Neural cell (in vitro differentiated cells): ENCODE results near the gene CLDN17. TPM values are rescaled to one million over a fixed set of nuclear protein-coding genes. Genes with fewer than 3 reads are reported as not detected.

ENCODE experiments used
- H2AFZ ChIP-seq: fragments of 200-600, 300-800 bp; sonication (generic), shearing (Covaris generic); 2 replicates; pipeline ENCODE4 v1.6.0; 2014; ENCODE audit warnings: low read depth, mild to moderate bottlenecking, antibody characterized with exemption, low read length, moderate library complexity
- H3F3A ChIP-seq: fragments of 200-600 bp; shearing (Covaris generic); 2 replicates; pipeline ENCODE4 v1.6.1; 2016; ENCODE audit warnings: mild to moderate bottlenecking, moderate library complexity, mixed read lengths, antibody characterized with exemption, low read length; ENCODE audit not compliant: insufficient read depth, poor library complexity, severe bottlenecking
- H3K27ac ChIP-seq: fragments of 200-600, 300-800 bp; sonication (generic), shearing (Covaris generic); 2 replicates; pipeline ENCODE4 v1.5.1; 2014; ENCODE audit warnings: mild to moderate bottlenecking, low read length, moderate library complexity
- H3K27me3 ChIP-seq: fragments of 300-800, 200-600 bp; sonication (generic), shearing (Covaris generic); 2 replicates; pipeline ENCODE4 v1.6.0; 2014; ENCODE audit warnings: mild to moderate bottlenecking, low read depth, low read length, moderate library complexity; ENCODE audit not compliant: insufficient read depth
- H3K36me3 ChIP-seq: fragments of 300-800, 200-600 bp; sonication (generic), shearing (Covaris generic); 2 replicates; pipeline ENCODE4 v1.5.1; 2014; ENCODE audit warnings: mild to moderate bottlenecking, antibody characterized with exemption, low read length, moderate library complexity; ENCODE audit not compliant: insufficient read depth
- H3K4me2 ChIP-seq: fragments of 300-800, 200-600 bp; sonication (generic), shearing (Covaris generic); 2 replicates; pipeline ENCODE4 v1.6.0; 2014; ENCODE audit warnings: mild to moderate bottlenecking, low read length
- H3K4me3 ChIP-seq: fragments of 300-800, 200-600 bp; sonication (generic), shearing (Covaris generic); 2 replicates; pipeline ENCODE4 v1.5.1; 2014; ENCODE audit warnings: mild to moderate bottlenecking, low read length, moderate library complexity
- H3K79me2 ChIP-seq: fragments of 200-600 bp; shearing (Covaris generic); replicated peaks from 2 replicates; pipeline ENCODE4 v1.6.0; 2014; ENCODE audit warnings: mild to moderate bottlenecking, low read length, moderate library complexity; ENCODE audit not compliant: insufficient read depth
- H3K9ac ChIP-seq: fragments of 300-800, 200-600 bp; sonication (generic), shearing (Covaris generic); 2 replicates; pipeline ENCODE4 v1.6.1; 2016; ENCODE audit warnings: mild to moderate bottlenecking, low read length, mixed read lengths
- H3K9me2 ChIP-seq: fragments of 200-600 bp; shearing (Covaris generic); 2 replicates; pipeline ENCODE4 v1.6.1; 2016; ENCODE audit warnings: mild to moderate bottlenecking, low read length, mixed read lengths; ENCODE audit not compliant: insufficient read depth
- H3K9me3 ChIP-seq: fragments of 200-600, 300-800 bp; sonication (generic), shearing (Covaris generic); 2 replicates; pipeline ENCODE4 v1.6.1; 2016; ENCODE audit warnings: mild to moderate bottlenecking, mixed run types, low read length, moderate library complexity, mixed read lengths
- H4K20me1 ChIP-seq: fragments of 200-600 bp; shearing (Covaris generic); 2 replicates; pipeline ENCODE4 v1.6.1; 2016; ENCODE audit warnings: mild to moderate bottlenecking, mixed run types; ENCODE audit not compliant: insufficient read depth
- CTCF ChIP-seq: fragments of 450-650 bp; IDR thresholded peaks from 2 replicates; pipeline ENCODE4 v1.5.1; 2014; ENCODE audit warnings: antibody characterized with exemption, mild to moderate bottlenecking, moderate library complexity; ENCODE audit not compliant: poor library complexity, severe bottlenecking
- EP300 ChIP-seq: fragments of 450-650 bp; conservative IDR thresholded peaks from 2 replicates; pipeline ENCODE4 v1.6.1; 2014; ENCODE audit warnings: antibody characterized with exemption, mild to moderate bottlenecking, moderate library complexity; ENCODE audit not compliant: poor library complexity, severe bottlenecking
- EZH2 ChIP-seq: fragments of 200-600, 300-800 bp; shearing (Covaris generic), sonication (generic); IDR thresholded peaks from 2 replicates; pipeline ENCODE4 v1.6.1; 2014; ENCODE audit warnings: antibody characterized with exemption, low read length, borderline replicate concordance, mild to moderate bottlenecking; ENCODE audit not compliant: insufficient read depth, poor library complexity, severe bottlenecking
- MXI1 ChIP-seq: fragments of 450-650 bp; conservative IDR thresholded peaks from 2 replicates; pipeline ENCODE4 v1.6.1; 2014; ENCODE audit warnings: antibody characterized with exemption, mild to moderate bottlenecking; ENCODE audit not compliant: poor library complexity, severe bottlenecking
- POLR2AphosphoS5 ChIP-seq: IDR thresholded peaks from 2 replicates; pipeline ENCODE4 v1.6.1; 2012
- RAD21 ChIP-seq: fragments of 450-650 bp; conservative IDR thresholded peaks from 2 replicates; pipeline ENCODE4 v1.6.1; 2014; ENCODE audit warnings: antibody characterized with exemption, mild to moderate bottlenecking, moderate library complexity
- REST ChIP-seq: IDR thresholded peaks from 2 replicates; pipeline ENCODE4 v1.6.1; 2012; ENCODE audit warnings: borderline replicate concordance
- SMC3 ChIP-seq: fragments of 450-650 bp; conservative IDR thresholded peaks from 2 replicates; pipeline ENCODE4 v1.6.1; 2014; ENCODE audit warnings: antibody characterized with exemption, mild to moderate bottlenecking, moderate library complexity; ENCODE audit not compliant: poor library complexity
- TAF1 ChIP-seq: IDR thresholded peaks from 2 replicates; pipeline ENCODE4 v1.6.1; 2012; ENCODE audit warnings: low read depth
- polyA plus RNA-seq: library from polyadenylated mRNA; depleted of rRNA; stranded (reverse); fragments of >200 nt; gene quantifications from 2 replicates; pipeline ENCODE4 v1.2.3, GENCODE V29; 2014

The CLDN17 gene
- polyA plus RNA-seq, 1 donor from 2014 or later = not detected

GRCh38 chr21:30193201-30193600 is 26.6 kb upstream of the CLDN17 start:
- H4K20me1 ChIP-seq = no peaks in the 10 kb centered on the region
- H3K27ac ChIP-seq = no peak overlapping the region
- no peaks in the 10 kb centered on the region for H3K9me2 ChIP-seq
- no peak overlapping the region for H3K4me2 ChIP-seq
- no peak overlapping the region for H3K4me3 ChIP-seq
- H3K27me3 ChIP-seq = no peaks in the 10 kb centered on the region
- no peaks in the 10 kb centered on the region for H3K79me2 ChIP-seq
- no peak overlapping the region for H2AFZ ChIP-seq
- H3K36me3 ChIP-seq = no peaks in the 10 kb centered on the region
- no peak for TF ChIP-seq MXI1
- no peak for TF ChIP-seq TAF1
- TF ChIP-seq POLR2AphosphoS5 = no peak
- TF ChIP-seq RAD21 = no peak
- TF ChIP-seq SMC3 = no peak
- no peak for TF ChIP-seq REST
- no peak for TF ChIP-seq EZH2
- no peak for TF ChIP-seq EP300
- no peak for TF ChIP-seq CTCF
- no peaks in the 10 kb centered on the region for H3F3A ChIP-seq
- H3K9me3 ChIP-seq = no peaks in the 10 kb centered on the region
- no peak overlapping the region for H3K9ac ChIP-seq

- Histone ChIP-seq H3K9me3 (no peaks in the 10 kb centered on the region), H4K20me1 (no peaks in the 10 kb centered on the region), H3F3A (no peaks in the 10 kb centered on the region), H3K9me2 (no peaks in the 10 kb centered on the region), H2AFZ (no peak overlapping the region), H3K79me2 (no peaks in the 10 kb centered on the region), H3K9ac (no peak overlapping the region), H3K27ac (no peak overlapping the region), H3K27me3 (no peaks in the 10 kb centered on the region), H3K36me3 (no peaks in the 10 kb centered on the region), H3K4me2 (no peak overlapping the region), H3K4me3 (no peak overlapping the region)
- TF ChIP-seq EZH2 (no peak), POLR2AphosphoS5 (no peak), REST (no peak), RAD21 (no peak), SMC3 (no peak), CTCF (no peak), TAF1 (no peak), EP300 (no peak)
These were observed 23.9 kb upstream of the CLDN17 start for GRCh38 chr21:30190554-30190953.
